Activated naive CD8-positive, alpha-beta T cell treated with anti-CD3 and anti-CD28 coated beads for 36 hours (primary cell): ENCODE measurements around the gene PCDHB9. TPM values are rescaled to one million over a fixed set of nuclear protein-coding genes. Genes with fewer than 3 reads are reported as not detected.
"Not testable (repeated sequence)": the region's sequence is repeated elsewhere in the genome, so short reads cannot be mapped to it uniquely, and the experiment has no call there.

Experiments used
- DNase-seq: peaks from one replicate; pipeline ENCODE4 v3.0.0; 2021
- H3K27ac Mint-ChIP-seq: one replicate; pipeline ENCODE4 v1.8.0; 2022; ENCODE audit warnings: mild to moderate bottlenecking, moderate library complexity, mixed read lengths
- H3K27me3 Mint-ChIP-seq: one replicate; pipeline ENCODE4 v1.8.0; 2022; ENCODE audit warnings: mild to moderate bottlenecking, mixed read lengths
- H3K36me3 Mint-ChIP-seq: one replicate; pipeline ENCODE4 v1.8.0; 2021; ENCODE audit warnings: mild to moderate bottlenecking, mixed read lengths
- H3K4me1 Mint-ChIP-seq: one replicate; pipeline ENCODE4 v1.8.0; 2021; ENCODE audit warnings: mixed read lengths
- H3K4me3 Mint-ChIP-seq: one replicate; pipeline ENCODE4 v1.8.0; 2022; ENCODE audit warnings: mild to moderate bottlenecking, moderate library complexity, mixed read lengths
- H3K9me3 Mint-ChIP-seq: one replicate; pipeline ENCODE4 v1.8.0; 2022; ENCODE audit warnings: mixed read lengths
- total RNA-seq, 2 experiments: library from RNA; stranded (reverse); gene quantifications; one replicate each; pipeline ENCODE4 v1.2.3, GENCODE V29; 2021

The PCDHB9 gene
- total RNA-seq = not detected

GRCh38 chr5:141186897-141187512 lies at the start of gene PCDHB9:
Gene PCDHB9, plus strand, starts transcription at chr5:141187161. Its CDS starts 158 bp downstream, at chr5:141187319.
- H3K4me1 Mint-ChIP-seq = peaks cover 3% of the 10 kb centered on the region
- H3K9me3 Mint-ChIP-seq = peaks cover 44% of the 10 kb centered on the region
- H3K27me3 Mint-ChIP-seq = peaks cover 85% of the 10 kb centered on the region
- no peak within 1 kb of the TSS for H3K4me3 Mint-ChIP-seq
- H3K36me3 Mint-ChIP-seq = peaks cover 19% of the 10 kb centered on the region
- no peak for DNase-seq
- no peak within 1 kb of the TSS for H3K27ac Mint-ChIP-seq

- not testable (repeated sequence) for DNase-seq, H3K27ac Mint-ChIP-seq, H3K4me3 Mint-ChIP-seq, H3K4me1 Mint-ChIP-seq
- Mint-ChIP-seq H3K27me3 (peaks cover 44% of the 10 kb centered on the region), H3K9me3 (peaks cover 25% of the 10 kb centered on the region), H3K36me3 (peaks cover 13% of the 10 kb centered on the region)
Observed at GRCh38 chr5:141137346-141137745, 49.6 kb upstream of the PCDHB9 start.

GRCh38 chr5:141149812-141150211 lies 37.1 kb upstream of the PCDHB9 start, which contains the start of gene PCDHB6:
Gene PCDHB6, plus strand, starts transcription at chr5:141150057. Its CDS starts 201 bp downstream, at chr5:141150258.
- no peak for DNase-seq
- peaks cover 27% of the 10 kb centered on the region for H3K9me3 Mint-ChIP-seq
- H3K36me3 Mint-ChIP-seq = peaks cover 11% of the 10 kb centered on the region
- no peaks in the 10 kb centered on the region for H3K4me1 Mint-ChIP-seq
- peaks cover 69% of the 10 kb centered on the region for H3K27me3 Mint-ChIP-seq
- H3K4me3 Mint-ChIP-seq = no peak within 1 kb of the TSS
- no peak within 1 kb of the TSS for H3K27ac Mint-ChIP-seq

GRCh38 chr5:141150224-141150992 lies 36.6 kb upstream of the PCDHB9 start:
- Mint-ChIP-seq H3K27me3 (peaks cover 68% of the 10 kb centered on the region), H3K9me3 (peaks cover 27% of the 10 kb centered on the region)
- no peak for DNase-seq

GRCh38 chr5:141150993-141151325 lies 36.0 kb upstream of the PCDHB9 start:
- H3K27ac Mint-ChIP-seq = no peak overlapping the region
- H3K4me3 Mint-ChIP-seq = no peak overlapping the region
- peaks cover 11% of the 10 kb centered on the region for H3K36me3 Mint-ChIP-seq
- no peak for DNase-seq
- H3K4me1 Mint-ChIP-seq = no peaks in the 10 kb centered on the region
- H3K27me3 Mint-ChIP-seq = peaks cover 72% of the 10 kb centered on the region
- H3K9me3 Mint-ChIP-seq = peaks cover 28% of the 10 kb centered on the region

More at GRCh38 chr5:141150224-141150992, 36.6 kb upstream of the PCDHB9 start:
- no peak overlapping the region for H3K4me3 Mint-ChIP-seq
- no peaks in the 10 kb centered on the region for H3K4me1 Mint-ChIP-seq
- peaks cover 11% of the 10 kb centered on the region for H3K36me3 Mint-ChIP-seq
- H3K27ac Mint-ChIP-seq = no peak overlapping the region

- not testable (repeated sequence) for H3K27ac Mint-ChIP-seq, H3K4me1 Mint-ChIP-seq, DNase-seq, H3K4me3 Mint-ChIP-seq
- Mint-ChIP-seq H3K9me3 (peaks cover 30% of the 10 kb centered on the region), H3K36me3 (peaks cover 14% of the 10 kb centered on the region), H3K27me3 (peaks cover 72% of the 10 kb centered on the region)
Observed at GRCh38 chr5:141151632-141152031, 35.3 kb upstream of the PCDHB9 start.

GRCh38 chr5:141152096-141152495 lies 34.9 kb upstream of the PCDHB9 start:
- H3K4me1 Mint-ChIP-seq, DNase-seq, H3K4me3 Mint-ChIP-seq, H3K27ac Mint-ChIP-seq: not testable (repeated sequence)
- peaks cover 76% of the 10 kb centered on the region for H3K27me3 Mint-ChIP-seq
- H3K36me3 Mint-ChIP-seq = peaks cover 18% of the 10 kb centered on the region
- H3K9me3 Mint-ChIP-seq = peaks cover 34% of the 10 kb centered on the region

GRCh38 chr5:141155540-141156374 lies 31.2 kb upstream of the PCDHB9 start:
- peaks cover 18% of the 10 kb centered on the region for H3K36me3 Mint-ChIP-seq
- peaks cover 31% of the 10 kb centered on the region for H3K9me3 Mint-ChIP-seq
- no peak overlapping the region for H3K27ac Mint-ChIP-seq
- no peaks in the 10 kb centered on the region for H3K4me1 Mint-ChIP-seq
- no peak for DNase-seq
- peaks cover 60% of the 10 kb centered on the region for H3K27me3 Mint-ChIP-seq
- H3K4me3 Mint-ChIP-seq = no peak overlapping the region

GRCh38 chr5:141157356-141157755 lies 29.6 kb upstream of the PCDHB9 start:
- not testable (repeated sequence) for H3K27ac Mint-ChIP-seq, H3K4me3 Mint-ChIP-seq, H3K4me1 Mint-ChIP-seq, DNase-seq
- H3K27me3 Mint-ChIP-seq = peaks cover 53% of the 10 kb centered on the region
- H3K36me3 Mint-ChIP-seq = peaks cover 12% of the 10 kb centered on the region
- H3K9me3 Mint-ChIP-seq = peaks cover 21% of the 10 kb centered on the region

- not testable (repeated sequence) for H3K4me1 Mint-ChIP-seq, DNase-seq, H3K4me3 Mint-ChIP-seq, H3K27ac Mint-ChIP-seq, H3K36me3 Mint-ChIP-seq
- peaks cover 48% of the 10 kb centered on the region for H3K27me3 Mint-ChIP-seq
- H3K9me3 Mint-ChIP-seq = peaks cover 22% of the 10 kb centered on the region
Observed at GRCh38 chr5:141157901-141158300, 29.1 kb upstream of the PCDHB9 start.

- Mint-ChIP-seq H3K36me3 (peaks cover 8% of the 10 kb centered on the region), H3K9me3 (peaks cover 12% of the 10 kb centered on the region), H3K27ac (no peak within 1 kb of the TSS), H3K4me1 (peaks cover 2% of the 10 kb centered on the region), H3K4me3 (no peak within 1 kb of the TSS), H3K27me3 (peaks cover 37% of the 10 kb centered on the region)
- DNase-seq = no peak
Observed at GRCh38 chr5:141172381-141173204, 14.4 kb upstream of the PCDHB9 start, which contains the start of gene PCDHB7. Gene PCDHB7, plus strand, starts transcription at chr5:141172644. Its CDS starts 192 bp downstream, at chr5:141172836.

- H3K4me3 Mint-ChIP-seq, H3K36me3 Mint-ChIP-seq, DNase-seq, H3K27ac Mint-ChIP-seq, H3K4me1 Mint-ChIP-seq: not testable (repeated sequence)
- Mint-ChIP-seq H3K9me3 (peaks cover 12% of the 10 kb centered on the region), H3K27me3 (peaks cover 23% of the 10 kb centered on the region)
Observed at GRCh38 chr5:141174291-141175104, 12.5 kb upstream of the PCDHB9 start.

- Mint-ChIP-seq H3K27me3 (peaks cover 27% of the 10 kb centered on the region), H3K4me3 (no peak overlapping the region), H3K27ac (no peak overlapping the region), H3K9me3 (peaks cover 16% of the 10 kb centered on the region), H3K4me1 (peaks cover 2% of the 10 kb centered on the region), H3K36me3 (peaks cover 8% of the 10 kb centered on the region)
- no peak for DNase-seq
Observed at GRCh38 chr5:141175933-141176332, 11.0 kb upstream of the PCDHB9 start.
